H9 (cell line): ENCODE results near the gene KRT12. TPM values are rescaled to one million over a fixed set of nuclear protein-coding genes. Genes with fewer than 3 reads are reported as not detected.

ENCODE experiments used
- DNase-seq: peaks from one replicate; pipeline ENCODE4 v3.0.0-alpha.2; 2017
- H2AFZ ChIP-seq: one replicate; pipeline ENCODE4 v1.6.1; 2013; ENCODE audit warnings: mild to moderate bottlenecking, low read length, control low read depth, moderate library complexity
- H2AK5ac ChIP-seq: 2 replicates; pipeline ENCODE4 v1.6.1; 2013; ENCODE audit warnings: low read length, control low read depth, mixed read lengths; ENCODE audit not compliant: insufficient read length
- H2BK120ac ChIP-seq: one replicate; pipeline ENCODE4 v1.6.1; 2013; ENCODE audit warnings: low read depth, mild to moderate bottlenecking, low read length, control low read depth, inconsistent platforms; ENCODE audit not compliant: poor library complexity, severe bottlenecking
- H2BK12ac ChIP-seq: 2 replicates; pipeline ENCODE4 v1.6.1; 2013; ENCODE audit warnings: low read length, control low read depth, mixed read lengths, low read depth; ENCODE audit not compliant: insufficient read length
- H2BK15ac ChIP-seq: 2 replicates; pipeline ENCODE4 v1.6.1; 2013; ENCODE audit warnings: low read depth, low read length, control low read depth
- H2BK20ac ChIP-seq: one replicate; pipeline ENCODE4 v1.6.1; 2013; ENCODE audit warnings: low read depth, mild to moderate bottlenecking, low read length, control low read depth, inconsistent platforms; ENCODE audit not compliant: poor library complexity, severe bottlenecking
- H2BK5ac ChIP-seq: 2 replicates; pipeline ENCODE4 v1.6.1; 2013; ENCODE audit warnings: low read length, control low read depth, mixed read lengths; ENCODE audit not compliant: insufficient read length
- H3K14ac ChIP-seq: 2 replicates; pipeline ENCODE4 v1.6.1; 2013; ENCODE audit warnings: low read length, control low read depth; ENCODE audit not compliant: insufficient read depth
- H3K18ac ChIP-seq: 2 replicates; pipeline ENCODE4 v1.6.1; 2013; ENCODE audit warnings: low read depth, mild to moderate bottlenecking, mixed read lengths, low read length, control low read depth; ENCODE audit not compliant: insufficient read length
- H3K23ac ChIP-seq: 2 replicates; pipeline ENCODE4 v1.6.1; 2013; ENCODE audit warnings: low read length, control low read depth, mixed read lengths, low read depth; ENCODE audit not compliant: insufficient read length
- H3K23me2 ChIP-seq: 2 replicates; pipeline ENCODE4 v1.6.1; 2013; ENCODE audit warnings: low read depth, mild to moderate bottlenecking, mixed read lengths, low read length, control low read depth; ENCODE audit not compliant: insufficient read length, poor library complexity, severe bottlenecking
- H3K27ac ChIP-seq: 2 replicates; pipeline ENCODE4 v1.5.1; 2013; ENCODE audit warnings: low read length, control low read depth, mixed read lengths, low read depth; ENCODE audit not compliant: insufficient read length
- H3K27me3 ChIP-seq: 2 replicates; pipeline ENCODE4 v1.6.1; 2013; ENCODE audit warnings: low read length, control low read depth, inconsistent platforms; ENCODE audit not compliant: insufficient read depth
- H3K4ac ChIP-seq: 2 replicates; pipeline ENCODE4 v1.6.1; 2013; ENCODE audit warnings: low read depth, mild to moderate bottlenecking, control low read depth, inconsistent platforms, low read length, moderate library complexity
- H3K4me1 ChIP-seq: 2 replicates; pipeline ENCODE4 v1.6.1; 2013; ENCODE audit warnings: low read length, control low read depth, inconsistent platforms; ENCODE audit not compliant: insufficient read depth
- H3K4me2 ChIP-seq: 2 replicates; pipeline ENCODE4 v1.6.1; 2013; ENCODE audit warnings: low read length, control low read depth, mixed read lengths; ENCODE audit not compliant: insufficient read length, insufficient read depth
- H3K56ac ChIP-seq: 2 replicates; pipeline ENCODE4 v1.6.1; 2013; ENCODE audit warnings: low read depth, mild to moderate bottlenecking, mixed read lengths, low read length, control low read depth; ENCODE audit not compliant: insufficient read length
- H3K79me1 ChIP-seq: 2 replicates; pipeline ENCODE4 v1.6.1; 2013; ENCODE audit warnings: low read depth, mild to moderate bottlenecking, moderate library complexity, low read length, control low read depth, inconsistent platforms; ENCODE audit not compliant: insufficient read depth, poor library complexity, severe bottlenecking
- H3K79me2 ChIP-seq: 2 replicates; pipeline ENCODE4 v1.6.1; 2013; ENCODE audit warnings: low read length, control low read depth, inconsistent platforms; ENCODE audit not compliant: insufficient read depth
- H3K9ac ChIP-seq: 2 replicates; pipeline ENCODE4 v1.6.1; 2013; ENCODE audit warnings: low read length, control low read depth, mixed read lengths; ENCODE audit not compliant: insufficient read length; ENCODE audit errors: extremely low read depth
- H3K9me3 ChIP-seq: one replicate; pipeline ENCODE4 v1.6.1; 2013; ENCODE audit warnings: low read depth, low read length, inconsistent platforms; ENCODE audit not compliant: control insufficient read depth
- H3T11ph ChIP-seq: one replicate; pipeline ENCODE4 v1.6.1; 2013; ENCODE audit warnings: mild to moderate bottlenecking, low read length, control low read depth, inconsistent platforms
- H4K20me1 ChIP-seq: one replicate; pipeline ENCODE4 v1.6.1; 2013; ENCODE audit not compliant: control insufficient read depth, insufficient read length, insufficient read depth
- H4K5ac ChIP-seq: 2 replicates; pipeline ENCODE4 v1.6.1; 2013; ENCODE audit warnings: low read depth, mild to moderate bottlenecking, mixed read lengths, low read length, control low read depth; ENCODE audit not compliant: insufficient read length
- H4K8ac ChIP-seq: replicated peaks from 2 replicates; pipeline ENCODE4 v1.6.1; 2013; ENCODE audit warnings: low read length, control low read depth, mixed read lengths, low read depth; ENCODE audit not compliant: insufficient read length
- H4K91ac ChIP-seq: 2 replicates; pipeline ENCODE4 v1.6.1; 2013; ENCODE audit warnings: low read depth, mild to moderate bottlenecking, moderate library complexity, mixed read lengths, low read length, control low read depth; ENCODE audit not compliant: insufficient read length
- H3K27ac Mint-ChIP-seq, 3 experiments: 2 replicates in 2 of 3; 3 replicates in 1 of 3; pipeline ENCODE4 v1.8.0; 2020 to 2021; ENCODE audit warnings: mixed read lengths in 3 of 3, mild to moderate bottlenecking in 1 of 3, moderate library complexity in 1 of 3
- H3K27me3 Mint-ChIP-seq: 2 replicates; pipeline ENCODE4 v1.8.0; 2021; ENCODE audit warnings: low read depth, mild to moderate bottlenecking, moderate library complexity, mixed read lengths
- H3K36me3 Mint-ChIP-seq, 3 experiments: 2 replicates in 2 of 3; 3 replicates in 1 of 3; pipeline ENCODE4 v1.8.0; 2020 to 2021; ENCODE audit warnings: low read depth in 3 of 3, mixed read lengths in 3 of 3; ENCODE audit not compliant: insufficient read depth in 1 of 3
- H3K4me1 Mint-ChIP-seq, 2 experiments: 2 replicates each; pipeline ENCODE4 v1.8.0; 2020; ENCODE audit warnings: mixed read lengths in 2 of 2
- H3K4me3 Mint-ChIP-seq, 2 experiments: 2 replicates in 1 of 2; 3 replicates in 1 of 2; pipeline ENCODE4 v1.8.0; 2020 to 2021; ENCODE audit warnings: mild to moderate bottlenecking in 2 of 2, mixed read lengths in 2 of 2, moderate library complexity in 1 of 2
- H3K9me3 Mint-ChIP-seq, 2 experiments: 2 replicates in 1 of 2; 3 replicates in 1 of 2; pipeline ENCODE4 v1.8.0; 2020; ENCODE audit warnings: mild to moderate bottlenecking in 2 of 2, mixed read lengths in 2 of 2, moderate library complexity in 1 of 2
- CTCF ChIP-seq: fragments of 200-600 bp; sonication (generic); conservative IDR thresholded peaks from 3 replicates; pipeline ENCODE4 v1.8.0; 2021; ENCODE audit warnings: antibody characterized with exemption, mild to moderate bottlenecking
- WGBS: extraction: QIAGEN DNeasy Blood & Tissue Kit; methylation state at CpG from one replicate; pipeline ENCODE4 v1.1.7; 2013; ENCODE audit warnings: missing lambda C conversion rate, low lambda C conversion rate, mixed read lengths; ENCODE audit not compliant: insufficient read length; ENCODE audit errors: extremely low coverage; 5-methylcytosine and 5-hydroxymethylcytosine counted together
- total RNA-seq: library from RNA; stranded (reverse); gene quantifications from 2 replicates; pipeline ENCODE4 v1.2.1, GENCODE V29; 2021

Gene KRT12
- total RNA-seq, 1 experiment from 2014 or later: not detected

GRCh38 chr17:40873801-40874200, 6.8 kb upstream of the KRT12 start:
- Histone ChIP-seq H3K4me2 (peak overlapping the region; percentile 5), H4K5ac (no peak overlapping the region), H3K9ac (no peak overlapping the region), H2BK120ac (no peak overlapping the region), H2BK20ac (no peak overlapping the region), H2BK15ac (no peak overlapping the region), H3K27me3 (no peaks in the 10 kb centered on the region), H3K4me1 (no peaks in the 10 kb centered on the region), H3K23me2 (no peaks in the 10 kb centered on the region), H3K79me1 (no peaks in the 10 kb centered on the region), H3K56ac (no peak overlapping the region), H2AK5ac (no peak overlapping the region), H3K23ac (no peak overlapping the region), H3K9me3 (no peaks in the 10 kb centered on the region), H3K18ac (no peak overlapping the region), H3K27ac (no peak overlapping the region), H3T11ph (no peak overlapping the region), H3K14ac (no peak overlapping the region), H4K91ac (no peak overlapping the region), H2BK5ac (no peak overlapping the region), H4K8ac (no peak overlapping the region), H3K79me2 (no peaks in the 10 kb centered on the region), H2BK12ac (no peak overlapping the region), H3K4ac (no peak overlapping the region), H4K20me1 (no peaks in the 10 kb centered on the region), H2AFZ (no peak overlapping the region)
- H3K27ac Mint-ChIP-seq: 0 out of 7 replicates have a peak overlapping the region, but pooled peaks of 1 of the 3 experiments have one; percentile 11
- no peaks in the 10 kb centered on the region for H3K9me3 Mint-ChIP-seq
- TF ChIP-seq CTCF: no peak
- no peaks in the 10 kb centered on the region for H3K36me3 Mint-ChIP-seq
- peaks cover 29 to 34% of the 10 kb centered on the region in 2 experiments for H3K4me1 Mint-ChIP-seq
- no peak for DNase-seq
- no peak overlapping the region for H3K4me3 Mint-ChIP-seq
- no CpG with 5 or more reads among the region's 1 CpG for WGBS
- no peaks in the 10 kb centered on the region for H3K27me3 Mint-ChIP-seq
